GM12874 (cell line): ENCODE results near the gene IFT88.

Experiments used
- TF ChIP-seq, protein P1 (sequence below): IDR thresholded peaks from 2 replicates; pipeline ENCODE4 v1.5.1; 2011; ENCODE audit warnings: low read depth, mild to moderate bottlenecking, control low read depth, low read length, moderate library complexity; ENCODE audit not compliant: insufficient read depth

IFT88 gene

DNA sequence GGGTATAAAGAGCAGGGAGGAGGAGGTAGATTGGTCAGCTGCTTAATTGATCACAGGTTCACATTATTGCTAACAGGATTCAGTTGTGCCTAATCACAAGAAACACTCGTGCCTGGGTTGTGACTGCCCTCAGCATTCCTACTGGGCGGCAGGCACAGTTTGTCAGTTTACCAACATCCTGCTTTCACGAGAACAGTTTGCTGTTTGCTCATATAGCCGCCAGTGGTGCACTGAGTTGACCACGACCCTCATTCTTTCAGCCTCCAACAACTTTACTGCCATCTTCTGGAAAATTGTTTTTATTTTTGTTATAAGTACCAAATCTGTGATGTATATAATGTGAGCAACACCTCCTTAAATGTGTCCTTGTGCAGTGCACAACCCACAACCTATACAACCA lies 16.2 kb upstream of the IFT88 start:
- TF ChIP-seq, protein P1, sequence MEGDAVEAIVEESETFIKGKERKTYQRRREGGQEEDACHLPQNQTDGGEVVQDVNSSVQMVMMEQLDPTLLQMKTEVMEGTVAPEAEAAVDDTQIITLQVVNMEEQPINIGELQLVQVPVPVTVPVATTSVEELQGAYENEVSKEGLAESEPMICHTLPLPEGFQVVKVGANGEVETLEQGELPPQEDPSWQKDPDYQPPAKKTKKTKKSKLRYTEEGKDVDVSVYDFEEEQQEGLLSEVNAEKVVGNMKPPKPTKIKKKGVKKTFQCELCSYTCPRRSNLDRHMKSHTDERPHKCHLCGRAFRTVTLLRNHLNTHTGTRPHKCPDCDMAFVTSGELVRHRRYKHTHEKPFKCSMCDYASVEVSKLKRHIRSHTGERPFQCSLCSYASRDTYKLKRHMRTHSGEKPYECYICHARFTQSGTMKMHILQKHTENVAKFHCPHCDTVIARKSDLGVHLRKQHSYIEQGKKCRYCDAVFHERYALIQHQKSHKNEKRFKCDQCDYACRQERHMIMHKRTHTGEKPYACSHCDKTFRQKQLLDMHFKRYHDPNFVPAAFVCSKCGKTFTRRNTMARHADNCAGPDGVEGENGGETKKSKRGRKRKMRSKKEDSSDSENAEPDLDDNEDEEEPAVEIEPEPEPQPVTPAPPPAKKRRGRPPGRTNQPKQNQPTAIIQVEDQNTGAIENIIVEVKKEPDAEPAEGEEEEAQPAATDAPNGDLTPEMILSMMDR, result no peak

DNA sequence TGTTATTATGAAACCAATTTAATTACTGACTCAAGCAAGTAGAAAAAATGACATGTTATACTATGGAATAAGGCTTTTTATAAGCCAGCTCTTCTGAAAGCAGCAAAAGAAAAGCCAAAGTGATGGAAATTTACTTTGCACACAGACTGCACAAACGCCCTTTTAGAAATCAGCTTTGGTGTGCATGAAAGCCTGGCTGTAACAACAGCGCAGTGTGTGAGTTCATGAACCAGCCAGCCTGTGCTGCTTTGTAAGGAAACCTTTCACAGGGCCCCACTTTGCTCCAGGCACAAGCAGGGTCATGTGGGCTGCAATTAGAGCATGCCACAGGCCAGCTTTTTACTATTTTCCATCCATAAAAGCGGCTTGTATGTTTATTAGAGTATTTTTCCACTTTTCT lies 13.6 kb upstream of the IFT88 start:
- TF ChIP-seq, protein P1, result no peak

DNA sequence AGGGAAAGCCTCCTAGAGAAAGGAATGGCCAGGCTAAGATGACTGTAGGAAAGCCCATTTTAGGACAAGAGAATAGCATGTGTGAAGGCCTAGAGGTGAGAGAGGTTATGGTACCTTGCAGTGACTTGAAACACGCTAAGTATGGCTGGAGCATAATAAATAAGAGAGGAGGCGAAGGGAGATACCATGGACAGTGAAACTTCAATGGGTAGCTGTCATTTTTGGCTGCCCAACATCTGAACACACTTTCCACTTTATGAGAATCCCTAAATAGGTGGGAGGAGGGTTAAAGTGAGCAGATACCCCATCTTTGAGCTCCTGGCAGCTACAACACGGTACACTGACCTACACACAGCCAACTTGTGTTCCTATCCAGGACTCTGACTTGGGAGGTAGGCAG lies 8.0 kb upstream of the IFT88 start:
- TF ChIP-seq, protein P1, result no peak

DNA sequence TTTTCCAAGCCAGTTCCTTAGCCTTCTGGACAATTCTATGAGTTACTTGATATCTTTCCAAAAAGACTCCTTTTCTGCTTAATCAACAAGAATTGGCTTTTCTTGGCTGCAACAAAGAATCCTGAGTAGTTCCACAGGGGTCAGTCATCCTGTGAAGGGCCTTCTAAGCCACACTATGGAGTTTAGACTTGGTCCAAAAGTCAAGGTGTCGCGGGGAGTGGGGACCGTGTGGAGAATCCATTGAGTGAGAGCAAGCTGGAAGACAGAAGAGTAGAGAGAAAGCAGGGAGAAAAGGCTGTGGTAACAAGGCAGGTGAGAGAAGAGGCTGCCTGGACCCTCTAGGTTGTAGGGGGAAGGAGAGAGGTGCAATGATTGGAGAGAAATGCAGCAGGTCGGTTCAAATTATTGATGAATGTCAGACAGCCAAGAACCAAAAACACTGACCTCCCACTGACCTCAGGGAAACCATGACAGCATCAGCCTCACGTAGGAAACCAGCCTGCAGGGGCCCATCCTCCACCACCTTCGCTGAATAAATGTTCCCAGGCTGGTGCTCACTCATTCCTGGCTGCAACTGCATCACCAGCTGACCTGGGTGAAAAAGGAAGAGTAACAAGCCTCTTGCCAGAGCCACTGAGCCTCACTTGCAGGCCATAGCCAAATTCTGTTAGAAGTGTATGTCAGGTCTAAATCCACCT lies 7.1 kb upstream of the IFT88 start:
- TF ChIP-seq, protein P1, result no peak

DNA sequence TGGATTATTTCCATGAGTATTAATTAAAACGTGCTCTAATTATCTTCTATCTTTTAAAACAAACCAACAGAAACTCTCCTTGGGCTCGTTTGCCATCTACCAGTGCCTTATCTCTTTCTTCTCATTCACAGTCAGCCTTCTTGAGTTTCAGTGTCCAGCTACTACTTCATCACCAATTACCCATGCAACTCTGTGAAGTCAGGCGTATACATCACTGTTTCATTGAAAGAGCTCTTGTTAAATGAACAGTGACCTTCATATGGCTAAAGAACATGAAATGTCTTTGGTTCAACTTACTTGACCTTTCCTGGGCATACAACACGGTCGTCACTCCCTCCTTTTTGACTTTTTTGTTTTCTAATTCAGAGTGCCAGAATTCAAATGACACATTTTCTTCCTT lies 5.2 kb upstream of the IFT88 start:
- TF ChIP-seq, protein P1, result no peak

DNA sequence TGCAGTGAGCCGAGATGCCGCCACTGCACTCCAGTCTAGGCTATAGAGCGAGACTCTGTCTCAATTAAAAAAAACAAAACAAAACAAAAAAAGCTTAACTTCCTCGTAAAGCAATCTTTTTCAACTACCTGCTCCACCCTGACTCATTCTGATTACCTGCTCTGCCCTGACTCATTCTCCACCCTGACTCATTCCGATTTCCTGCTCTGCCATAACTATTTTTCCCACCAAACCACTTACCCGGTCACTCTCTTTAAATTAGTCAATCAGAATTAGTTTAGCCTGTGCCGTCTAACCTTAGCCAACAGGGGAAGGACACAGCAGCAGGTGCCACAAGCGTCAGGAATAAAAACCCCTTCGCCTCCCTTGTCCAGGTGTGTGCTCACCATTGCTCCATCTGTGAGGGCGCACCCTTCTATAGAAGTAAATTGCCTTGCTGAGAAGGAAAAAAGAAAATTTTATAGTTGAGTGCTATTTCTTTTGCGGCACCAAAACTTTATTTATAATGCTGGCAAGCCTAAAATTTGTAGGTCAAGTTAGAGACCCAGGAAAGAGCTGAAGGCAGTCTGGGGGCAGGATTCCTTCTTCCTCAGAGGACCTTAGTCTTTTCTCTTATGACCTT lies 1.7 kb upstream of the IFT88 start:
- TF ChIP-seq, protein P1, result no peak

DNA sequence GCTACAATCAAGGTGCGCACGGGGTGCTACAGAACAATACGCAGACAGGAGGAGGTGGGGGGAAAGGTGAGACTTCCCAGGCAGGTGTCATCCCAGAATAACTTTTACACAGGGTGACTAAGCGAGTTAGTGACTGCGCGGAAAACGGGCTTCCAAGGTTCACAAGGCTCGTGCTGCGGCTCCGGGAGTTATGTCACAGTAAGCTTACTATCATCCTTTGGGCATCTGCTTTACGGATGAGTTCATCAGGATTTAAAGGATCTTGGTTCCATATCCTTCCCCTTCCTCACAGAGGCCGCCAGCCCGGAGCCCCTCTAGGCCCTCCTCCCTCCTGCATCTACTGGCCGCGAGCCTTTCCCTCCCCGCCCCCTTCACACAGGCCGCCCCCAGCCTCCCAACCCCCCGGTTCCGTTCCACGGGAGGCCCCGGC lies 474 bp upstream of the IFT88 start:
- TF ChIP-seq, protein P1, result no peak
